ENCODE measurements around the gene GRID1.

Gene GRID1

GRCh38 chr10:86363184-86363832 lies 3.3 kb downstream of the GRID1 start:
- Histone ChIP-seq H3K27ac (no peak overlapping the region), H3K9me3 (no peaks in the 10 kb centered on the region), H3K27me3 (peaks cover 78% of the 10 kb centered on the region), H3K36me3 (no peaks in the 10 kb centered on the region), H3K4me3 (ENCODE audit: low read depth in 1 of 2, low read length in 1 of 2) (no peak overlapping the region), H3K4me1 (ENCODE audit: control insufficient read depth in 1 of 2, insufficient read depth in 1 of 2, low read depth in 1 of 2, low read length in 1 of 2) (peaks cover 16 to 29% of the 10 kb centered on the region in 2 experiments)
- TF ChIP-seq CTCF (IDR thresholded peaks at IDR 0.05), result no peak

- H3K27me3 ChIP-seq, result peaks cover 71% of the 10 kb centered on the region
- H3K4me1 ChIP-seq (ENCODE audit: control insufficient read depth in 1 of 2, insufficient read depth in 1 of 2, low read depth in 1 of 2, low read length in 1 of 2), result peaks cover 17 to 33% of the 10 kb centered on the region in 2 experiments
- H3K9me3 ChIP-seq, result no peaks in the 10 kb centered on the region
- no peak for TF ChIP-seq CTCF (IDR thresholded peaks at IDR 0.05)
- H3K36me3 ChIP-seq, result no peaks in the 10 kb centered on the region
- no peak overlapping the region for H3K27ac ChIP-seq
- no peak overlapping the region for H3K4me3 ChIP-seq (ENCODE audit: low read depth in 1 of 2, low read length in 1 of 2)
Observed at GRCh38 chr10:86362586-86363183, 3.9 kb downstream of the GRID1 start.

GRCh38 chr10:86362129-86362527 lies 4.5 kb downstream of the GRID1 start:
- Histone ChIP-seq H3K27ac (no peak overlapping the region), H3K36me3 (no peaks in the 10 kb centered on the region), H3K4me1 (ENCODE audit: control insufficient read depth in 1 of 2, insufficient read depth in 1 of 2, low read depth in 1 of 2, low read length in 1 of 2) (peaks cover 22 to 36% of the 10 kb centered on the region in 2 experiments)

GRCh38 chr10:86361156-86362128 lies 5.2 kb downstream of the GRID1 start:
- no peak for TF ChIP-seq CTCF (IDR thresholded peaks at IDR 0.05)
- Histone ChIP-seq H3K36me3 (no peaks in the 10 kb centered on the region), H3K4me1 (ENCODE audit: control insufficient read depth in 1 of 2, insufficient read depth in 1 of 2, low read depth in 1 of 2, low read length in 1 of 2) (peaks cover 26 to 38% of the 10 kb centered on the region in 2 experiments), H3K27me3 (peaks cover 59% of the 10 kb centered on the region), H3K9me3 (no peaks in the 10 kb centered on the region), H3K27ac (no peak overlapping the region), H3K4me3 (ENCODE audit: low read depth in 1 of 2, low read length in 1 of 2) (no peak overlapping the region)

More at GRCh38 chr10:86362129-86362527, 4.5 kb downstream of the GRID1 start:
- H3K9me3 ChIP-seq, result no peaks in the 10 kb centered on the region
- no peak for TF ChIP-seq CTCF (IDR thresholded peaks at IDR 0.05)
- peaks cover 66% of the 10 kb centered on the region for H3K27me3 ChIP-seq
- no peak overlapping the region for H3K4me3 ChIP-seq (ENCODE audit: low read depth in 1 of 2, low read length in 1 of 2)

GRCh38 chr10:86360657-86361056 lies 5.9 kb downstream of the GRID1 start:
- TF ChIP-seq CTCF (IDR thresholded peaks at IDR 0.05), result no peak
- H3K27me3 ChIP-seq, result peaks cover 51% of the 10 kb centered on the region
- peaks cover 32 to 39% of the 10 kb centered on the region in 2 experiments for H3K4me1 ChIP-seq (ENCODE audit: control insufficient read depth in 1 of 2, insufficient read depth in 1 of 2, low read depth in 1 of 2, low read length in 1 of 2)
- no peaks in the 10 kb centered on the region for H3K9me3 ChIP-seq
- H3K4me3 ChIP-seq (ENCODE audit: low read depth in 1 of 2, low read length in 1 of 2), result no peak overlapping the region
- H3K36me3 ChIP-seq, result no peaks in the 10 kb centered on the region
- no peak overlapping the region for H3K27ac ChIP-seq
